ENCODE measurements around the gene EXOC1. TPM values are rescaled to one million over a fixed set of nuclear protein-coding genes. Genes with fewer than 3 reads are reported as not detected.

EXOC1 gene
- total RNA-seq, 1 donor = 24.8 TPM

GRCh38 chr4:55871299-55871800 is 17.9 kb downstream of the EXOC1 start:
- Histone ChIP-seq H3K9me3 (ENCODE audit: low read depth, low read length) (no peaks in the 10 kb centered on the region), H3K4me1 (ENCODE audit: insufficient read depth, low read length) (no peaks in the 10 kb centered on the region), H3K4me3 (ENCODE audit: low read length) (no peak overlapping the region), H3K27me3 (ENCODE audit: insufficient read depth, low read length) (no peaks in the 10 kb centered on the region)

GRCh38 chr4:55874831-55875230 is 21.4 kb downstream of the EXOC1 start:
- Histone ChIP-seq H3K9me3 (ENCODE audit: low read depth, low read length) (no peaks in the 10 kb centered on the region), H3K4me1 (ENCODE audit: insufficient read depth, low read length) (no peaks in the 10 kb centered on the region), H3K4me3 (ENCODE audit: low read length) (no peak overlapping the region), H3K27me3 (ENCODE audit: insufficient read depth, low read length) (no peaks in the 10 kb centered on the region)

GRCh38 chr4:55876387-55876786 is 22.9 kb downstream of the EXOC1 start:
- Histone ChIP-seq H3K4me3 (ENCODE audit: low read length) (no peak overlapping the region), H3K27me3 (ENCODE audit: insufficient read depth, low read length) (no peaks in the 10 kb centered on the region), H3K4me1 (ENCODE audit: insufficient read depth, low read length) (no peaks in the 10 kb centered on the region), H3K9me3 (ENCODE audit: low read depth, low read length) (no peaks in the 10 kb centered on the region)

GRCh38 chr4:55879224-55879623 is 25.8 kb downstream of the EXOC1 start:
- Histone ChIP-seq H3K9me3 (ENCODE audit: low read depth, low read length) (no peaks in the 10 kb centered on the region), H3K27me3 (ENCODE audit: insufficient read depth, low read length) (no peaks in the 10 kb centered on the region), H3K4me1 (ENCODE audit: insufficient read depth, low read length) (no peaks in the 10 kb centered on the region), H3K4me3 (ENCODE audit: low read length) (no peak overlapping the region)

- Histone ChIP-seq H3K4me1 (ENCODE audit: insufficient read depth, low read length) (no peaks in the 10 kb centered on the region), H3K4me3 (ENCODE audit: low read length) (no peak overlapping the region), H3K27me3 (ENCODE audit: insufficient read depth, low read length) (no peaks in the 10 kb centered on the region), H3K9me3 (ENCODE audit: low read depth, low read length) (no peaks in the 10 kb centered on the region)
Measured at GRCh38 chr4:55880652-55881280, 27.3 kb downstream of the EXOC1 start.

GRCh38 chr4:55884093-55884850 is 30.8 kb downstream of the EXOC1 start:
- no peak overlapping the region for H3K4me3 ChIP-seq (ENCODE audit: low read length)
- H3K9me3 ChIP-seq (ENCODE audit: low read depth, low read length) = no peaks in the 10 kb centered on the region
- H3K27me3 ChIP-seq (ENCODE audit: insufficient read depth, low read length) = no peaks in the 10 kb centered on the region
- H3K4me1 ChIP-seq (ENCODE audit: insufficient read depth, low read length) = no peaks in the 10 kb centered on the region

GRCh38 chr4:55884851-55885219 is 31.4 kb downstream of the EXOC1 start:
- H3K4me3 ChIP-seq (ENCODE audit: low read length) = no peak overlapping the region
- H3K9me3 ChIP-seq (ENCODE audit: low read depth, low read length) = no peaks in the 10 kb centered on the region
- H3K27me3 ChIP-seq (ENCODE audit: insufficient read depth, low read length) = no peaks in the 10 kb centered on the region
- no peaks in the 10 kb centered on the region for H3K4me1 ChIP-seq (ENCODE audit: insufficient read depth, low read length)

GRCh38 chr4:55887594-55887993 is 34.1 kb downstream of the EXOC1 start:
- H3K4me1 ChIP-seq (ENCODE audit: insufficient read depth, low read length) = no peaks in the 10 kb centered on the region
- no peaks in the 10 kb centered on the region for H3K9me3 ChIP-seq (ENCODE audit: low read depth, low read length)
- no peaks in the 10 kb centered on the region for H3K27me3 ChIP-seq (ENCODE audit: insufficient read depth, low read length)
- H3K4me3 ChIP-seq (ENCODE audit: low read length) = no peak overlapping the region

GRCh38 chr4:55892156-55892555 is 38.7 kb downstream of the EXOC1 start:
- Histone ChIP-seq H3K4me1 (ENCODE audit: insufficient read depth, low read length) (no peaks in the 10 kb centered on the region), H3K4me3 (ENCODE audit: low read length) (no peak overlapping the region), H3K27me3 (ENCODE audit: insufficient read depth, low read length) (no peaks in the 10 kb centered on the region), H3K9me3 (ENCODE audit: low read depth, low read length) (no peaks in the 10 kb centered on the region)

GRCh38 chr4:55896622-55897021 is 43.2 kb downstream of the EXOC1 start:
- no peaks in the 10 kb centered on the region for H3K9me3 ChIP-seq (ENCODE audit: low read depth, low read length)
- no peaks in the 10 kb centered on the region for H3K4me1 ChIP-seq (ENCODE audit: insufficient read depth, low read length)
- H3K4me3 ChIP-seq (ENCODE audit: low read length) = no peak overlapping the region
- H3K27me3 ChIP-seq (ENCODE audit: insufficient read depth, low read length) = no peaks in the 10 kb centered on the region

- no peaks in the 10 kb centered on the region for H3K4me1 ChIP-seq (ENCODE audit: insufficient read depth, low read length)
- H3K9me3 ChIP-seq (ENCODE audit: low read depth, low read length) = no peaks in the 10 kb centered on the region
- no peaks in the 10 kb centered on the region for H3K27me3 ChIP-seq (ENCODE audit: insufficient read depth, low read length)
- no peak overlapping the region for H3K4me3 ChIP-seq (ENCODE audit: low read length)
Measured at GRCh38 chr4:55902677-55903076, 49.2 kb downstream of the EXOC1 start.

GRCh38 chr4:55903577-55903976 is 50.1 kb downstream of the EXOC1 start:
- no peaks in the 10 kb centered on the region for H3K9me3 ChIP-seq (ENCODE audit: low read depth, low read length)
- no peaks in the 10 kb centered on the region for H3K27me3 ChIP-seq (ENCODE audit: insufficient read depth, low read length)
- H3K4me1 ChIP-seq (ENCODE audit: insufficient read depth, low read length) = no peaks in the 10 kb centered on the region
- H3K4me3 ChIP-seq (ENCODE audit: low read length) = no peak overlapping the region

GRCh38 chr4:55904576-55904975 is 51.1 kb downstream of the EXOC1 start:
- H3K9me3 ChIP-seq (ENCODE audit: low read depth, low read length) = no peaks in the 10 kb centered on the region
- H3K4me1 ChIP-seq (ENCODE audit: insufficient read depth, low read length) = no peaks in the 10 kb centered on the region
- no peaks in the 10 kb centered on the region for H3K27me3 ChIP-seq (ENCODE audit: insufficient read depth, low read length)
- no peak overlapping the region for H3K4me3 ChIP-seq (ENCODE audit: low read length)

GRCh38 chr4:55906323-55906722 is 52.9 kb downstream of the EXOC1 start:
- H3K27me3 ChIP-seq (ENCODE audit: insufficient read depth, low read length) = no peaks in the 10 kb centered on the region
- no peak overlapping the region for H3K4me3 ChIP-seq (ENCODE audit: low read length)
- no peaks in the 10 kb centered on the region for H3K9me3 ChIP-seq (ENCODE audit: low read depth, low read length)
- no peaks in the 10 kb centered on the region for H3K4me1 ChIP-seq (ENCODE audit: insufficient read depth, low read length)

- Histone ChIP-seq H3K9me3 (ENCODE audit: low read depth, low read length) (no peaks in the 10 kb centered on the region), H3K4me3 (ENCODE audit: low read length) (no peak overlapping the region), H3K4me1 (ENCODE audit: insufficient read depth, low read length) (no peaks in the 10 kb centered on the region), H3K27me3 (ENCODE audit: insufficient read depth, low read length) (no peaks in the 10 kb centered on the region)
Measured at GRCh38 chr4:55906989-55907388, 53.5 kb downstream of the EXOC1 start.

GRCh38 chr4:55907469-55907868 is 54.0 kb downstream of the EXOC1 start:
- Histone ChIP-seq H3K4me3 (ENCODE audit: low read length) (no peak overlapping the region), H3K4me1 (ENCODE audit: insufficient read depth, low read length) (no peaks in the 10 kb centered on the region), H3K27me3 (ENCODE audit: insufficient read depth, low read length) (no peaks in the 10 kb centered on the region), H3K9me3 (ENCODE audit: low read depth, low read length) (no peaks in the 10 kb centered on the region)

All from mononuclear cell (primary cell).